Adipocyte (in vitro differentiated cells): ENCODE measurements around the gene POLDIP2.

ENCODE experiments used
- DNase-seq: peaks from one replicate; pipeline ENCODE4 v3.0.0-alpha.2; 2015; ENCODE audit warnings: low read depth
- H3K27me3 ChIP-seq: replicated peaks from 2 replicates; pipeline ENCODE4 v1.7.0; 2013; ENCODE audit warnings: mild to moderate bottlenecking, low read length, moderate library complexity; ENCODE audit not compliant: control insufficient read depth, insufficient read depth
- H3K36me3 ChIP-seq: 2 replicates; pipeline ENCODE4 v1.7.0; 2013; ENCODE audit warnings: low read length, mild to moderate bottlenecking, moderate library complexity; ENCODE audit not compliant: control insufficient read depth, insufficient read depth, severe bottlenecking
- H3K4me1 ChIP-seq: 2 replicates; pipeline ENCODE4 v1.7.0; 2013; ENCODE audit warnings: mild to moderate bottlenecking, low read length, moderate library complexity; ENCODE audit not compliant: control insufficient read depth, insufficient read depth
- H3K4me3 ChIP-seq: 2 replicates; pipeline ENCODE4 v1.7.0; 2013; ENCODE audit warnings: mild to moderate bottlenecking, low read length, moderate library complexity
- H3K9ac ChIP-seq: 2 replicates; pipeline ENCODE4 v1.7.0; 2013; ENCODE audit warnings: mild to moderate bottlenecking, low read length, moderate library complexity
- H3K9me3 ChIP-seq: 2 replicates; pipeline ENCODE4 v1.7.0; 2013; ENCODE audit warnings: mild to moderate bottlenecking, low read length, moderate library complexity; ENCODE audit not compliant: control insufficient read depth

The POLDIP2 gene, protein sequence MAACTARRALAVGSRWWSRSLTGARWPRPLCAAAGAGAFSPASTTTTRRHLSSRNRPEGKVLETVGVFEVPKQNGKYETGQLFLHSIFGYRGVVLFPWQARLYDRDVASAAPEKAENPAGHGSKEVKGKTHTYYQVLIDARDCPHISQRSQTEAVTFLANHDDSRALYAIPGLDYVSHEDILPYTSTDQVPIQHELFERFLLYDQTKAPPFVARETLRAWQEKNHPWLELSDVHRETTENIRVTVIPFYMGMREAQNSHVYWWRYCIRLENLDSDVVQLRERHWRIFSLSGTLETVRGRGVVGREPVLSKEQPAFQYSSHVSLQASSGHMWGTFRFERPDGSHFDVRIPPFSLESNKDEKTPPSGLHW

DNA sequence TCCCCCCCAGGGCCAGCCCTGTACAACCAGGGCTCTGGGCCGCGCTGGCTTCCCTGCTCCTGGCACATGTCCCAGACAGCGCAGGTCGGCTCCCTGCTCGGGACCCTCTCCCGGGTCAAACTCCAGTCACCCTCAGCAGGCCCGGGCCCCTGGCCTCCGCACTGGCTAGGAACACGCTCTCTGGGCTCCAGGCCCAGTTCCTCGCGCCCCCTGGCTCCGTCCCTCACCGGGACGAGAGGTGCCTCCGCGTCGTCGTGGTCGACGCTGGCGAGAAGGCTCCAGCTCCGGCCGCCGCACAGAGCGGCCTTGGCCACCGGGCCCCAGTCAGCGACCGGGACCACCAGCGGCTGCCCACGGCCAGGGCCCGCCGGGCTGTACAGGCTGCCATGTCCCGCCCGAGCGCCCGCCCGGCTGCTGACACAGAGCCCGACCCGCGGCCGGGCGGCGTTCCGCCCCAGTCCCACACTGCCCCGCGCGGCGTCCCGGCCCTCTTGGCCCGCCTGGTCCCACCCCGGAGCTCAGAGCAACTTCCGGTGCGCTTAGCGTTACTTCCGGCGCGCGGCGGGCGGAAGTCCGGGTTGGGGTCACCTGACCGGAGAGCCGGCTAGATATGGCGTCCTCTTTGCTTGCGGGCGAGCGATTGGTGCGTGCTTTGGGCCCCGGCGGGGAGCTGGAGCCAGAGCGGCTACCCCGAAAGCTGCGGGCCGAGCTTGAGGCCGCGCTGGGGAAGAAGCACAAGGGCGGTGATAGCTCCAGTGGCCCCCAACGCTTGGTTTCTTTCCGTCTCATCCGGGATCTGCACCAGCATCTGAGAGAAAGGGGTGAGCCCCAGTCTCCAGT lies at the start of gene POLDIP2:
TSS of gene POLDIP2 (minus strand) at position 467 of the 840 bp plus-strand sequence. CDS start at position 388, 79 bp downstream.
- Histone ChIP-seq H3K36me3 (peaks cover 54% of the 10 kb centered on the region), H3K4me1 (peaks cover 23% of the 10 kb centered on the region), H3K9me3 (no peaks in the 10 kb centered on the region), H3K9ac (peak within 1 kb of the TSS; percentile 99), H3K27me3 (no peaks in the 10 kb centered on the region), H3K4me3 (peak within 1 kb of the TSS; percentile 99)
- peak; percentile 98 for DNase-seq

GRCh38 chr17:28406473-28406814 lies 49.1 kb upstream of the POLDIP2 start:
- DNase-seq = peak; percentile 17
- Histone ChIP-seq H3K9me3 (no peaks in the 10 kb centered on the region), H3K4me1 (peaks cover 15% of the 10 kb centered on the region), H3K27me3 (no peaks in the 10 kb centered on the region), H3K4me3 (peak overlapping the region; percentile 77), H3K9ac (peak overlapping the region; percentile 66), H3K36me3 (peaks cover 12% of the 10 kb centered on the region)

- Histone ChIP-seq H3K4me1 (peaks cover 15% of the 10 kb centered on the region), H3K27me3 (no peaks in the 10 kb centered on the region), H3K36me3 (peaks cover 13% of the 10 kb centered on the region), H3K9ac (peak within 1 kb of the TSS; percentile 66), H3K4me3 (peak within 1 kb of the TSS; percentile 77), H3K9me3 (no peaks in the 10 kb centered on the region)
- peak; percentile 71 for DNase-seq
Observed at GRCh38 chr17:28405632-28406472, 48.5 kb upstream of the POLDIP2 start, which contains the start of gene SLC46A1. Gene SLC46A1 (minus strand): TSS chr17:28406212. CDS start chr17:28406114, 98 bp downstream.

GRCh38 chr17:28404812-28405570 lies 47.7 kb upstream of the POLDIP2 start:
- Histone ChIP-seq H3K4me3 (peak overlapping the region; percentile 77), H3K36me3 (peaks cover 13% of the 10 kb centered on the region), H3K4me1 (peaks cover 15% of the 10 kb centered on the region), H3K9me3 (no peaks in the 10 kb centered on the region), H3K27me3 (no peaks in the 10 kb centered on the region), H3K9ac (peak overlapping the region; percentile 66)
- peak; percentile 18 for DNase-seq

GRCh38 chr17:28404461-28404811 lies 47.1 kb upstream of the POLDIP2 start:
- Histone ChIP-seq H3K27me3 (no peaks in the 10 kb centered on the region), H3K9me3 (no peaks in the 10 kb centered on the region), H3K9ac (peak overlapping the region; percentile 66), H3K4me3 (no peak overlapping the region), H3K36me3 (peaks cover 13% of the 10 kb centered on the region), H3K4me1 (peaks cover 15% of the 10 kb centered on the region)
- no peak for DNase-seq

DNA sequence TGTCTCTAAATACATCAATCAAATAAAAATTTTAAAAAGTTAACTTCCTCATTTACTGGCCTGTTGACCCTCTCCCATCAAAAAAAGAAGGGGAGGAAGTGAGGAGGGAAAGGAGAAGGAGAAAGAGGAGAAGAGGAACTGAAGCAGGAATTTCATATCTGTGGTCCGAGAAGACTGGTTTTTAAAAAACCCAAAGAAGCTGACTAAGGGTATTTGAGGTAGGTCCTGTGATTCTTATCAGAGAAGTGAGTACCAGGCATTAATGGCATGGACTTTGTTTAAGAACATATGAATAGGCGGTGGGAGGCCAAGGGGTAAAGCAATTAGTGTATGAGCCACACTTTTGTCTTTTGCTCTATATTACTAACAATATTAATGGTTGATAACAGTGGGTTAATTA lies 46.7 kb upstream of the POLDIP2 start:
- Histone ChIP-seq H3K27me3 (no peaks in the 10 kb centered on the region), H3K4me3 (no peak overlapping the region), H3K36me3 (peaks cover 16% of the 10 kb centered on the region)

GRCh38 chr17:28402844-28403243 lies 45.5 kb upstream of the POLDIP2 start:
- DNase-seq = no peak
- H3K9ac ChIP-seq = no peak overlapping the region
- no peaks in the 10 kb centered on the region for H3K27me3 ChIP-seq
- peaks cover 30% of the 10 kb centered on the region for H3K4me1 ChIP-seq
- no peaks in the 10 kb centered on the region for H3K9me3 ChIP-seq
- H3K36me3 ChIP-seq = peaks cover 17% of the 10 kb centered on the region
- no peak overlapping the region for H3K4me3 ChIP-seq

More for the DNA sequence above, 46.7 kb upstream of the POLDIP2 start:
- no peak for DNase-seq
- H3K9ac ChIP-seq = no peak overlapping the region
- peaks cover 18% of the 10 kb centered on the region for H3K4me1 ChIP-seq
- H3K9me3 ChIP-seq = no peaks in the 10 kb centered on the region

GRCh38 chr17:28402224-28402630 lies 44.9 kb upstream of the POLDIP2 start:
- H3K27me3 ChIP-seq = no peaks in the 10 kb centered on the region
- peaks cover 36% of the 10 kb centered on the region for H3K4me1 ChIP-seq

DNA sequence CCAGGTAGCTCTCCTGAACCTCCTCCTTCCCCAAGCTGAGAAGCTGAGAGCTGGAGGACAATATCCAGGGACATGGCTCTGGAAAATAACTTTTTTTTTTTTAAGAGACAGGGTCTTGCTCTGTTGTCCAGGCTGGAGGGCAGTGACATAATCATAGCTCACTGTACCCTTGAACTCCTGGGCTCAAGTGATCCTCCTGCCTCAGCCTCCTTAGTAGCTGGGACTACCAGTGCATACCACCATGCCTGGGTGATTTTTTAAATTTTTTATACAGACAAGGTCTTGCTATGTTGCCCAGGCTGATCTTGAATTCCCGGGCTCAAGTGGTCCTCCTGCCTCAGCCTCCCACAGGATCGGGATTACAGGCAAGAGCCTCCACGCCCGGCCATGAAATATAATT lies 42.5 kb upstream of the POLDIP2 start:
- Histone ChIP-seq H3K9ac (no peak overlapping the region), H3K4me1 (peaks cover 39% of the 10 kb centered on the region), H3K9me3 (no peaks in the 10 kb centered on the region), H3K27me3 (no peaks in the 10 kb centered on the region), H3K36me3 (peaks cover 17% of the 10 kb centered on the region), H3K4me3 (no peak overlapping the region)
- no peak for DNase-seq

More at GRCh38 chr17:28402224-28402630, 44.9 kb upstream of the POLDIP2 start:
- Histone ChIP-seq H3K36me3 (peaks cover 17% of the 10 kb centered on the region), H3K9ac (no peak overlapping the region), H3K9me3 (no peaks in the 10 kb centered on the region), H3K4me3 (no peak overlapping the region)
- DNase-seq = no peak

- peaks cover 44% of the 10 kb centered on the region for H3K4me1 ChIP-seq
- H3K9me3 ChIP-seq = no peaks in the 10 kb centered on the region
- peak; percentile 10 for DNase-seq
- no peaks in the 10 kb centered on the region for H3K27me3 ChIP-seq
- peaks cover 17% of the 10 kb centered on the region for H3K36me3 ChIP-seq
- H3K9ac ChIP-seq = no peak overlapping the region
- no peak overlapping the region for H3K4me3 ChIP-seq
Observed at GRCh38 chr17:28398280-28398981, 41.1 kb upstream of the POLDIP2 start.
